M059J (cell line): ENCODE data around the gene NEK9. TPM values are rescaled to one million over a fixed set of nuclear protein-coding genes. Genes with fewer than 3 reads are reported as not detected.
"Not testable (repeated sequence)": the region's sequence is repeated elsewhere in the genome, so short reads cannot be mapped to it uniquely, and the experiment has no call there.

Experiments
- DNase-seq: peaks from one replicate; pipeline ENCODE4 v3.0.0-alpha.2; 2012; ENCODE audit warnings: low read depth
- total RNA-seq: library from RNA; depleted of rRNA; stranded (reverse); fragments of >200 nt; shearing (Covaris generic); gene quantifications from 2 replicates; pipeline ENCODE4 v1.2.3, GENCODE V29; 2014

NEK9 gene
- total RNA-seq, 1 experiment from 2014 or later: 16.4 TPM

- no peak for DNase-seq
Measured at GRCh38 chr14:75107186-75107585, 19.7 kb downstream of the NEK9 start.

- no peak for DNase-seq
Measured at GRCh38 chr14:75101491-75101890, 25.4 kb downstream of the NEK9 start.

GRCh38 chr14:75098682-75099081 lies 28.2 kb downstream of the NEK9 start:
- DNase-seq: no peak

- DNase-seq: no peak
Measured at GRCh38 chr14:75098212-75098611, 28.6 kb downstream of the NEK9 start.

- DNase-seq: no peak
Measured at GRCh38 chr14:75096959-75097358, 29.9 kb downstream of the NEK9 start.

GRCh38 chr14:75095690-75096089 lies 31.2 kb downstream of the NEK9 start:
- DNase-seq: no peak

- no peak for DNase-seq
Measured at GRCh38 chr14:75094896-75095295, 32.0 kb downstream of the NEK9 start.

GRCh38 chr14:75092698-75093097 lies 34.1 kb downstream of the NEK9 start:
- no peak for DNase-seq

- DNase-seq: no peak
Measured at GRCh38 chr14:75091251-75091650, 35.6 kb downstream of the NEK9 start.

GRCh38 chr14:75090353-75090752 lies 36.5 kb downstream of the NEK9 start:
- DNase-seq: no peak

GRCh38 chr14:75088566-75089373 lies 38.1 kb downstream of the NEK9 start:
- DNase-seq: peak; percentile 64

GRCh38 chr14:75088153-75088552 lies 38.7 kb downstream of the NEK9 start:
- no peak for DNase-seq

GRCh38 chr14:75084513-75084912 lies 42.3 kb downstream of the NEK9 start:
- peak; percentile 25 for DNase-seq

GRCh38 chr14:75083271-75083670 lies 43.6 kb downstream of the NEK9 start:
- no peak for DNase-seq

- no peak for DNase-seq
Measured at GRCh38 chr14:75081660-75082229, 45.1 kb downstream of the NEK9 start.

GRCh38 chr14:75079521-75079920 lies 47.3 kb downstream of the NEK9 start:
- no peak for DNase-seq

- no peak for DNase-seq
Measured at GRCh38 chr14:75077794-75078193, 49.1 kb downstream of the NEK9 start.

- no peak for DNase-seq
Measured at GRCh38 chr14:75070383-75070782, 56.5 kb downstream of the NEK9 start.

- DNase-seq: no peak
Measured at GRCh38 chr14:75069811-75070145, 57.1 kb downstream of the NEK9 start.

- peak; percentile 84 for DNase-seq
Measured at GRCh38 chr14:75069121-75069810, 57.6 kb downstream of the NEK9 start, which contains the start of gene ZC2HC1C. Gene ZC2HC1C (plus strand): TSS chr14:75069641. CDS start chr14:75070574, 933 bp downstream.

GRCh38 chr14:75068294-75069120 lies 58.3 kb downstream of the NEK9 start:
- DNase-seq: peak; percentile 23

- not testable (repeated sequence) for DNase-seq
Measured at GRCh38 chr14:75067765-75068164, 59.1 kb downstream of the NEK9 start.
